Spleen (tissue), 11 donors: ENCODE results near the gene SYCP2L. TPM values are rescaled to one million over a fixed set of nuclear protein-coding genes. Genes with fewer than 3 reads are reported as not detected.

Source experiments
- DNase-seq: peaks from one replicate; pipeline ENCODE4 v3.0.0-alpha.2; 2020
- H3K27ac ChIP-seq, 8 donors: fragments of 200-600 bp; sonication (generic) in 7 of 8; 1 replicate in 4 of 8; 2 replicates in 4 of 8; pipeline versions ENCODE4 v1.5.0 to v1.8.0; 2016 to 2021; ENCODE audit warnings: inconsistent platforms in 4 of 8, mild to moderate bottlenecking in 4 of 8, moderate library complexity in 1 of 8
- H3K27me3 ChIP-seq, 7 donors: fragments of 200-600 bp; sonication (generic) in 6 of 7; replicated peaks in 1 of 7; 1 replicate in 4 of 7; 2 replicates in 3 of 7; pipeline versions ENCODE4 v1.5.0 to v1.8.0; 2016 to 2021; ENCODE audit warnings: inconsistent platforms in 3 of 7, mild to moderate bottlenecking in 1 of 7
- H3K36me3 ChIP-seq, 6 donors: fragments of 200-600 bp; sonication (generic) in 5 of 6; 1 replicate in 4 of 6; 2 replicates in 2 of 6; pipeline versions ENCODE4 v1.5.0 to v1.8.0; 2016 to 2021; ENCODE audit warnings: inconsistent platforms in 2 of 6
- H3K4me1 ChIP-seq, 6 donors: fragments of 200-600 bp; sonication (generic) in 5 of 6; 1 replicate in 3 of 6; 2 replicates in 3 of 6; pipeline versions ENCODE4 v1.5.0 to v1.8.0; 2016 to 2021; ENCODE audit warnings: inconsistent platforms in 3 of 6
- H3K4me3 ChIP-seq, 8 donors: fragments of 200-600 bp; sonication (generic) in 7 of 8; 1 replicate in 4 of 8; 2 replicates in 4 of 8; pipeline versions ENCODE4 v1.5.0 to v1.8.0; 2016 to 2021; ENCODE audit warnings: inconsistent platforms in 4 of 8, mild to moderate bottlenecking in 4 of 8, moderate library complexity in 2 of 8
- H3K9me3 ChIP-seq, 8 donors: fragments of 200-600 bp; sonication (generic) in 7 of 8; 1 replicate in 4 of 8; 2 replicates in 4 of 8; pipeline versions ENCODE4 v1.5.0 to v1.8.0; 2016 to 2021; ENCODE audit warnings: inconsistent platforms in 4 of 8
- POLR2A ChIP-seq, 3 donors: fragments of 450-650 bp; IDR thresholded peaks; one replicate each; pipeline ENCODE4 v1.5.1; 2017; ENCODE audit warnings: antibody characterized with exemption in 3 of 3, mild to moderate bottlenecking in 1 of 3
- POLR2AphosphoS5 ChIP-seq, 3 donors: sonication (generic); formaldehyde crosslinking; IDR thresholded peaks; one replicate each; pipeline ENCODE4 v1.5.1; 2017; ENCODE audit warnings: antibody characterized with exemption in 3 of 3
- WGBS, 5 donors: extraction: QIAGEN DNeasy Blood & Tissue Kit in 3 of 5; methylation state at CpG; one replicate each; pipeline versions ENCODE4 v1.1.5 to v1.1.7; 2013 to 2018; 5-methylcytosine and 5-hydroxymethylcytosine counted together
- intact Hi-C: fragments of 100-400 bp; cut with DNase I; formaldehyde crosslinking; loops from one replicate; pipeline ENCODE4 v1.15.0; 2023; ENCODE audit warnings: low total_unique reads
- polyA plus RNA-seq, 3 donors: library from polyadenylated mRNA; stranded (reverse); fragments of 200-250 nt; gene quantifications; one replicate each; pipeline ENCODE4 v1.2.1, GENCODE V29; 2013
- total RNA-seq, 7 donors: library from RNA; depleted of rRNA in 3 of 7; stranded (reverse); fragments of >200 nt in 3 of 7; fragmentation: NEBNext Ultra II Directional in 4 of 7; extraction: Animal tissue kit (Norgen Biotek cat#: 25700) in 4 of 7; gene quantifications; one replicate each; pipeline versions ENCODE4 v1.1.0 to v1.2.1, GENCODE V29; 2016 to 2021
- TF ChIP-seq, protein P1 (sequence below), 11 experiments: fragments of 200-600 bp in 7 of 11; fragments of 450-650 bp in 4 of 11; sonication (generic) in 4 of 11; IDR thresholded peaks in 8 of 11; conservative IDR thresholded peaks in 3 of 11; 1 replicate in 7 of 11; 2 replicates in 4 of 11; pipeline versions ENCODE4 v1.4.0 to v1.8.0; 2016 to 2021; ENCODE audit warnings: antibody characterized with exemption in 11 of 11, inconsistent platforms in 4 of 11, mild to moderate bottlenecking in 1 of 11
- donor health status: healthy with polysubstance abuse.
- donor health status: DM: no; HTN: no; CAD: no; lungs with moderate emphysema.
- donor health status: DM: no; HTN: no; CAD: no.
- donor health status: Bipolar disorder and iron deficiency.
- donor health status: healthy.
- donor health status: DM: no; HTN: no; CAD: no.
- donor health status: DM: yes; HTN: yes; CAD: no.

The SYCP2L gene
- total and polyA plus RNA-seq, 10 donors, result 0.06 to 0.83 (median 0.22) TPM; not detected in 2

DNA sequence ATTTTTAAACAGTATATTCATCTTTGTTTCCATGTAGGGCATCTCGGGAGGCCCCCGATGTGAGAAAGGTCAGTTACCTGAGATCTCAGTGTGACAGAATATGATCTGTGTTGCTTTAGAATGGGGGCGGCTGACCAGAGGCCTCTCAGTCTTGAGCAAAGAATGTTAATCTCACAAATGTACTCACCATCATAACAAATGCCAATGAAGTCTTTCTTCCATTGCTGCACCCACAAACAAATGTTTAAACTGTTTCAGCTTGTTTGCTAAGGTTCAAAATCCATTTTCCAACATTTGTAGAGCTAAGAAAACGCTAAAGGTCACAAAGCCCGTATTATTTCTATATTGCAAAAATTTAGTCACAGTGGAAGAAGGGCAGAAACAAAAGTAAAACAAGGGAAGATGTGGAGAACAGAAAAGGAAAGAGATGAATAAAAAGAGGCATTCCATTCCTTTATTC is 125.5 kb downstream of the SYCP2L start:
- no peak overlapping the region for H3K4me3 ChIP-seq
- intact Hi-C loops, result no loop called here
- no peaks in the 10 kb centered on the region for H3K36me3 ChIP-seq
- H3K4me1 ChIP-seq, result no peaks in the 10 kb centered on the region
- no peaks in the 10 kb centered on the region for H3K9me3 ChIP-seq
- WGBS, 5 donors, result 62 to 81% (median 81%) methylated on average over 5 of the region's 5 CpGs
- H3K27ac ChIP-seq, result no peak overlapping the region
- TF ChIP-seq POLR2A (IDR thresholded peaks at IDR 0.05) (no peak), POLR2AphosphoS5 (IDR thresholded peaks at IDR 0.05) (no peak)
- TF ChIP-seq, protein P1, sequence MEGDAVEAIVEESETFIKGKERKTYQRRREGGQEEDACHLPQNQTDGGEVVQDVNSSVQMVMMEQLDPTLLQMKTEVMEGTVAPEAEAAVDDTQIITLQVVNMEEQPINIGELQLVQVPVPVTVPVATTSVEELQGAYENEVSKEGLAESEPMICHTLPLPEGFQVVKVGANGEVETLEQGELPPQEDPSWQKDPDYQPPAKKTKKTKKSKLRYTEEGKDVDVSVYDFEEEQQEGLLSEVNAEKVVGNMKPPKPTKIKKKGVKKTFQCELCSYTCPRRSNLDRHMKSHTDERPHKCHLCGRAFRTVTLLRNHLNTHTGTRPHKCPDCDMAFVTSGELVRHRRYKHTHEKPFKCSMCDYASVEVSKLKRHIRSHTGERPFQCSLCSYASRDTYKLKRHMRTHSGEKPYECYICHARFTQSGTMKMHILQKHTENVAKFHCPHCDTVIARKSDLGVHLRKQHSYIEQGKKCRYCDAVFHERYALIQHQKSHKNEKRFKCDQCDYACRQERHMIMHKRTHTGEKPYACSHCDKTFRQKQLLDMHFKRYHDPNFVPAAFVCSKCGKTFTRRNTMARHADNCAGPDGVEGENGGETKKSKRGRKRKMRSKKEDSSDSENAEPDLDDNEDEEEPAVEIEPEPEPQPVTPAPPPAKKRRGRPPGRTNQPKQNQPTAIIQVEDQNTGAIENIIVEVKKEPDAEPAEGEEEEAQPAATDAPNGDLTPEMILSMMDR (IDR thresholded peaks at IDR 0.05 in 8 of 11, conservative IDR thresholded peaks at IDR 0.05 in 3 of 11), result no peak
- peaks cover 0 to 50% (median 0%) of the 10 kb centered on the region in 7 donors for H3K27me3 ChIP-seq
- no peak for DNase-seq

DNA sequence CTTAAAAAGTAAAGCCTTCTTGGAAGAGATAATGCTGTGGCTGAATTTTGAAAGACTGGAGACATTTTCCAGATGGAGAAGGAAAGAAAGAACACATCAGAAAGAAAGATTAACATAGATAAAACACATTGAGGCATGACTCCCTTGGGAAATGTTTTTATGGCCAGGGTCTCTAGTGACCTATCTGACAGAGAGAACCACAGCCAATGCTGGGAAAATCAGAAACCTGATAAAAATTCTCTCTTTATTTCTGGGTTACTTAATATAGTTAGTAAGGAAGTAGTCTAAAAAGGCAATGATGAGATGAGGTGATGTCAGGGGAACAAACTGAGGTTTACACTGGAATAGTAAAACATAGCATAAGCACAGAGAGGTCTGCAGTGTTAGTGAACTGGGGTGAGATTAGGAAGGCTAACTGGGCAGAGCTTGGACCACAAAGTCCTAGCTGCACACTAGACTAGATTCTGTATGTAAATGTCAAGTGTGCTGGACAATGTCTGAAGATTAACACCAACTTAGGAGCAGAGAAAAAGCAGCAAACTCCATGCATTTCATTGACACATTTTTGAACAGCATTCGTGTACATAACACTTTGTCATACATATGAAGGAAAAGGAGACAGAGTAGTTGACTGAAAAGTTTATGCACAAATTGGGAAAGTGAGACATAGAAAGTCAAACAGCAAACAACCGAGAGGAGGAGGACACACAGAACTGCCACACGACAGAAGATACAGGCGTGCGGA is 126.3 kb downstream of the SYCP2L start:
- no peaks in the 10 kb centered on the region for H3K4me1 ChIP-seq
- DNase-seq, result no peak
- H3K27me3 ChIP-seq, result peaks cover 0 to 58% (median 0%) of the 10 kb centered on the region in 7 donors
- WGBS, 5 donors, result 89 to 97% (median 92%) methylated on average over 5 of the region's 5 CpGs
- H3K9me3 ChIP-seq, result no peaks in the 10 kb centered on the region
- H3K36me3 ChIP-seq, result no peaks in the 10 kb centered on the region
- intact Hi-C loops, result no loop called here
- no peak overlapping the region for H3K4me3 ChIP-seq
- no peak overlapping the region for H3K27ac ChIP-seq
- TF ChIP-seq POLR2A (IDR thresholded peaks at IDR 0.05) (no peak), POLR2AphosphoS5 (IDR thresholded peaks at IDR 0.05) (no peak)
- TF ChIP-seq, protein P1 (IDR thresholded peaks at IDR 0.05 in 8 of 11, conservative IDR thresholded peaks at IDR 0.05 in 3 of 11), result no peak

DNA sequence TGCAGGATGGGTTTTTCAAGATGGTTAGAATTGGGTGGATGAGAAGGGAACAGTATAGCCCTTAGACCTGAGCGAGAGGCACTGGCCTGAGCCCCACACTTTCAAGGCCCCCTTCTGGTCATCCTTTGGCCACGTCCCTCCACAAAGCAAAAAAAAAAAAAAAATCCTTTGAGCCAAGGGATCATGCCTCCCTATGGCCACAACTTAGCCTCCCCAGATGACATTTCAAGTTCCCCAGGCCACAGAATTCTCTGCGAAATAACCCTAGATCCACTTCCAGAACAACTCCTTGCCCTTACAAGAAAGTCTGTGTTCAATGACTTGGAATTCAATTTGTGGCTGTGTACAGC is 126.8 kb downstream of the SYCP2L start:
- H3K36me3 ChIP-seq, result no peaks in the 10 kb centered on the region
- no peak for DNase-seq
- no peaks in the 10 kb centered on the region for H3K9me3 ChIP-seq
- WGBS, 5 donors, result 71 to 89% (median 79%) methylated on average over 3 of the region's 3 CpGs
- no peak overlapping the region for H3K27ac ChIP-seq
- no peaks in the 10 kb centered on the region for H3K4me1 ChIP-seq
- H3K4me3 ChIP-seq, result no peak overlapping the region
- intact Hi-C loops, result no loop called here
- TF ChIP-seq POLR2AphosphoS5 (IDR thresholded peaks at IDR 0.05), result no peak
- TF ChIP-seq, protein P1 (IDR thresholded peaks at IDR 0.05 in 8 of 11, conservative IDR thresholded peaks at IDR 0.05 in 3 of 11), result no peak
- TF ChIP-seq POLR2A (IDR thresholded peaks at IDR 0.05), result no peak
- H3K27me3 ChIP-seq, result peaks cover 0 to 60% (median 0%) of the 10 kb centered on the region in 7 donors

DNA sequence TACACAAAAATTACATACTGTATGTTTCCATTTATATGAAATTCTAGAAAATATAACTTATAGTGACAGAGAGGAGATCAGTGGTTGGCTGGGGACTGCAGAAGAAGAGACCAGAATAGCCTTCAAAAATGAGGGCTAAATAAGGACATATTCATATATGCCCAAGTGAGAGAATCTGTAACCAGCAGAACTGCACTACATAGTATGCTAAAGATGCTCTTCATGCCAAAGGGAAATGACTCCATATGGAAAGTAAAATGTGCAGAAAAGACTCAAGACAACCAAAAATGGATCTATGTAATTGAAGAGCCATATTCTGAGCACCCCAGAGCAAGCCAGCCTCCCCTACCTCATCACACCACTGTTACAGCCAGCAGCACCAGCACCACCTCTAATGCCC is 128.2 kb downstream of the SYCP2L start:
- no peaks in the 10 kb centered on the region for H3K36me3 ChIP-seq
- TF ChIP-seq, protein P1 (IDR thresholded peaks at IDR 0.05 in 8 of 11, conservative IDR thresholded peaks at IDR 0.05 in 3 of 11), result no peak
- no peak for TF ChIP-seq POLR2AphosphoS5 (IDR thresholded peaks at IDR 0.05)
- no peak for TF ChIP-seq POLR2A (IDR thresholded peaks at IDR 0.05)
- H3K4me1 ChIP-seq, result no peaks in the 10 kb centered on the region
- H3K27me3 ChIP-seq, result peaks cover 0 to 56% (median 0%) of the 10 kb centered on the region in 7 donors
- H3K9me3 ChIP-seq, result no peaks in the 10 kb centered on the region
- H3K27ac ChIP-seq, result no peak overlapping the region
- intact Hi-C loops, result no loop called here
- no peak overlapping the region for H3K4me3 ChIP-seq
- DNase-seq, result no peak
